H1 (cell line): ENCODE data around the gene TMEM145. TPM values are rescaled to one million over a fixed set of nuclear protein-coding genes. Genes with fewer than 3 reads are reported as not detected.

ENCODE experiments used
- CTCF ChIA-PET: fragments of 300-600 bp; sonication (Branson Sonifier 250); formaldehyde crosslinking; loops from one replicate; lab custom pipeline; 2021; ENCODE audit not compliant: partially characterized antibody; lab: Charles Lee
- POLR2A ChIA-PET: fragments of 300-600 bp; sonication (Branson Sonifier 250); formaldehyde crosslinking; loops from one replicate; lab custom pipeline; 2021; ENCODE audit warnings: inconsistent platforms; ENCODE audit not compliant: partially characterized antibody; lab: Charles Lee
- DNase-seq, 2 experiments: peaks; one replicate each; pipeline versions ENCODE4 v3.0.0 to v3.0.0-alpha.2; 2010 to 2022; ENCODE audit warnings: low spot score in 2 of 2, low read depth in 1 of 2, mixed read lengths in 1 of 2
- FAIRE-seq: peaks from 2 replicates; lab custom pipeline; 2011; peaks lifted over from hg19 to GRCh38; lab: Jason Lieb, UNC
- H2AFZ ChIP-seq: 2 replicates; pipeline ENCODE4 v1.8.1; 2012; ENCODE audit warnings: low read length, inconsistent platforms
- H2AK5ac ChIP-seq: 2 replicates; pipeline ENCODE4 v1.6.1; 2013; ENCODE audit warnings: low read depth, low read length
- H2BK120ac ChIP-seq: replicated peaks from 2 replicates; pipeline ENCODE3; 2013; ENCODE audit warnings: low read depth, low read length, inconsistent platforms
- H2BK12ac ChIP-seq: 2 replicates; pipeline ENCODE4 v1.6.1; 2013; ENCODE audit warnings: low read depth, low read length
- H2BK15ac ChIP-seq: 2 replicates; pipeline ENCODE4 v1.6.1; 2013; ENCODE audit warnings: low read length
- H2BK20ac ChIP-seq: 2 replicates; pipeline ENCODE4 v1.6.1; 2013; ENCODE audit warnings: low read length
- H2BK5ac ChIP-seq: 2 replicates; pipeline ENCODE4 v1.6.1; 2013; ENCODE audit warnings: low read depth, low read length
- H3K14ac ChIP-seq: 2 replicates; pipeline ENCODE4 v1.6.1; 2013; ENCODE audit warnings: inconsistent platforms; ENCODE audit not compliant: insufficient read length
- H3K18ac ChIP-seq: 2 replicates; pipeline ENCODE4 v1.6.1; 2013; ENCODE audit warnings: low read length; ENCODE audit errors: extremely low read depth
- H3K23ac ChIP-seq: 2 replicates; pipeline ENCODE4 v1.6.1; 2013; ENCODE audit warnings: inconsistent platforms; ENCODE audit not compliant: insufficient read length
- H3K23me2 ChIP-seq: 2 replicates; pipeline ENCODE4 v1.6.1; 2013; ENCODE audit warnings: low read depth, low read length
- H3K27ac ChIP-seq: 2 replicates; pipeline ENCODE4 v1.6.1; 2011; ENCODE audit warnings: low read depth, low read length, inconsistent platforms
- H3K27me3 ChIP-seq, 4 experiments: replicated peaks in 1 of 4; 1 replicate in 1 of 4; 2 replicates in 3 of 4; pipeline versions ENCODE4 v1.6.1 to v1.8.1; 2011 to 2013; ENCODE audit warnings: low read length in 3 of 4, mild to moderate bottlenecking in 3 of 4, inconsistent platforms in 2 of 4, mixed read lengths in 2 of 4, moderate library complexity in 1 of 4; ENCODE audit not compliant: control insufficient read depth in 3 of 4, insufficient read depth in 3 of 4; ENCODE audit errors: extremely low read depth in 1 of 4
- H3K36me3 ChIP-seq, 4 experiments: 2 replicates each; pipeline versions ENCODE4 v1.6.1 to v1.8.1; 2011 to 2013; ENCODE audit warnings: mild to moderate bottlenecking in 4 of 4, low read length in 3 of 4, moderate library complexity in 2 of 4, control low read depth in 1 of 4, inconsistent platforms in 1 of 4; ENCODE audit not compliant: insufficient read depth in 4 of 4, control insufficient read depth in 2 of 4
- H3K4ac ChIP-seq: replicated peaks from 2 replicates; pipeline ENCODE3; 2013; ENCODE audit warnings: low read length, low read depth, mixed read lengths, inconsistent platforms; ENCODE audit not compliant: insufficient read length
- H3K4me1 ChIP-seq, 4 experiments: replicated peaks in 1 of 4; 1 replicate in 1 of 4; 2 replicates in 3 of 4; pipeline versions ENCODE4 v1.6.1 to v1.8.1; 2011 to 2013; ENCODE audit warnings: low read length in 3 of 4, inconsistent platforms in 2 of 4, mixed read lengths in 1 of 4; ENCODE audit not compliant: insufficient read depth in 4 of 4, control insufficient read depth in 3 of 4
- H3K4me2 ChIP-seq, 2 experiments: 2 replicates each; pipeline versions ENCODE4 v1.6.1 to v1.8.1; 2011 to 2013; ENCODE audit warnings: low read depth in 2 of 2, low read length in 2 of 2, control low read depth in 1 of 2, inconsistent platforms in 1 of 2, mild to moderate bottlenecking in 1 of 2; ENCODE audit not compliant: insufficient read depth in 1 of 2
- H3K4me3 ChIP-seq, 4 experiments: fragments of 200-600, 300-600 bp in 1 of 4; sonication (generic), shearing (Covaris generic), sonication (Bioruptor Twin) in 1 of 4; 2 replicates each; pipeline versions ENCODE4 v1.5.1 to v1.8.1; 2011 to 2016; ENCODE audit warnings: low read length in 4 of 4, low read depth in 3 of 4, control low read depth in 2 of 4, inconsistent platforms in 2 of 4, mild to moderate bottlenecking in 2 of 4, mixed read lengths in 1 of 4, moderate library complexity in 1 of 4; ENCODE audit not compliant: insufficient read depth in 2 of 4; ENCODE audit errors: extremely low read depth in 1 of 4
- H3K56ac ChIP-seq: replicated peaks from 2 replicates; pipeline ENCODE3; 2013; ENCODE audit warnings: low read depth, mild to moderate bottlenecking, mixed read lengths, low read length, inconsistent platforms; ENCODE audit not compliant: insufficient read length
- H3K79me1 ChIP-seq: 2 replicates; pipeline ENCODE4 v1.6.1; 2013; ENCODE audit warnings: low read depth, low read length, control low read depth
- H3K79me2 ChIP-seq, 2 experiments: 2 replicates each; pipeline versions ENCODE4 v1.6.1 to v1.8.1; 2012 to 2013; ENCODE audit warnings: low read length in 2 of 2, mild to moderate bottlenecking in 2 of 2, inconsistent platforms in 1 of 2; ENCODE audit not compliant: insufficient read depth in 2 of 2, control insufficient read depth in 1 of 2
- H3K9ac ChIP-seq, 4 experiments: replicated peaks in 1 of 4; 1 replicate in 1 of 4; 2 replicates in 3 of 4; pipeline versions ENCODE4 v1.6.1 to v1.8.1; 2011 to 2013; ENCODE audit warnings: low read depth in 3 of 4, low read length in 3 of 4, control low read depth in 2 of 4, mild to moderate bottlenecking in 2 of 4, moderate library complexity in 2 of 4, inconsistent platforms in 1 of 4; ENCODE audit errors: extremely low read depth in 1 of 4
- H3K9me3 ChIP-seq, 2 experiments: 2 replicates each; pipeline versions ENCODE4 v1.6.1 to v1.8.1; 2012 to 2013; ENCODE audit warnings: mild to moderate bottlenecking in 2 of 2, moderate library complexity in 2 of 2, control low read depth in 1 of 2, inconsistent platforms in 1 of 2, low read depth in 1 of 2, low read length in 1 of 2, mixed read lengths in 1 of 2; ENCODE audit not compliant: insufficient read depth in 2 of 2
- H4K20me1 ChIP-seq, 2 experiments: replicated peaks in 1 of 2; 2 replicates each; pipeline versions ENCODE3 to v1.8.1; 2011 to 2013; ENCODE audit warnings: inconsistent platforms in 2 of 2, low read length in 2 of 2, mild to moderate bottlenecking in 1 of 2; ENCODE audit not compliant: insufficient read depth in 2 of 2, control insufficient read depth in 1 of 2
- H4K5ac ChIP-seq: 2 replicates; pipeline ENCODE4 v1.6.1; 2013; ENCODE audit warnings: low read length, low read depth, mixed read lengths, inconsistent platforms; ENCODE audit not compliant: insufficient read length
- H4K8ac ChIP-seq: 2 replicates; pipeline ENCODE4 v1.8.0; 2013; ENCODE audit warnings: mild to moderate bottlenecking, moderate library complexity, low read length, inconsistent platforms; ENCODE audit not compliant: insufficient read depth; ENCODE audit errors: extremely low read depth
- H4K91ac ChIP-seq: replicated peaks from 2 replicates; pipeline ENCODE3; 2013; ENCODE audit warnings: low read length, mixed read lengths, inconsistent platforms; ENCODE audit not compliant: insufficient read length
- ATF3 ChIP-seq: IDR thresholded peaks from 2 replicates; pipeline ENCODE4 v1.6.1; 2011; ENCODE audit warnings: low read depth, mild to moderate bottlenecking, low read length; ENCODE audit not compliant: insufficient read depth
- BRCA1 ChIP-seq: IDR thresholded peaks from 2 replicates; pipeline ENCODE4 v1.6.1; 2012; ENCODE audit warnings: low read depth, low read length, improper control_type of control experiment
- CTBP2 ChIP-seq: IDR thresholded peaks from 2 replicates; pipeline ENCODE4 v1.7.0; 2011; ENCODE audit warnings: borderline replicate concordance, mild to moderate bottlenecking, moderate library complexity, mixed read lengths, low read length; ENCODE audit not compliant: insufficient read depth, insufficient read length
- CTCF ChIP-seq, 3 experiments: IDR thresholded peaks; 1 replicate in 2 of 3; 2 replicates in 1 of 3; pipeline versions ENCODE4 v1.5.1 to v1.6.1; 2011; ENCODE audit warnings: low read length in 3 of 3, mild to moderate bottlenecking in 3 of 3, inconsistent platforms in 2 of 3, low read depth in 1 of 3, moderate library complexity in 1 of 3; ENCODE audit not compliant: insufficient read depth in 1 of 3; ENCODE audit errors: control extremely low read depth in 1 of 3
- JUND ChIP-seq: IDR thresholded peaks from 2 replicates; pipeline ENCODE4 v1.6.1; 2011; ENCODE audit warnings: mild to moderate bottlenecking, improper control_type of control experiment, low read length
- RAD21 ChIP-seq, 2 experiments: IDR thresholded peaks in 1 of 2; conservative IDR thresholded peaks in 1 of 2; 2 replicates each; pipeline ENCODE4 v1.6.1; 2011; ENCODE audit warnings: low read depth in 2 of 2, low read length in 2 of 2, improper control_type of control experiment in 1 of 2, inconsistent platforms in 1 of 2, mild to moderate bottlenecking in 1 of 2, moderate library complexity in 1 of 2
- SIX5 ChIP-seq: IDR thresholded peaks from 2 replicates; pipeline ENCODE4 v1.6.1; 2011; ENCODE audit warnings: mild to moderate bottlenecking, low read depth, low read length
- TAF1 ChIP-seq: IDR thresholded peaks from 2 replicates; pipeline ENCODE4 v1.6.1; 2011; ENCODE audit warnings: mild to moderate bottlenecking, low read depth, low read length
- WGBS, 2 experiments: shearing (Covaris generic) in 1 of 2; methylation state at CpG; one replicate each; pipeline versions ENCODE4 v1.1.6 to v1.1.7; 2013 to 2015; ENCODE audit warnings: low lambda C conversion rate in 2 of 2, mixed read lengths in 2 of 2, inconsistent platforms in 1 of 2, low coverage in 1 of 2, missing lambda C conversion rate in 1 of 2; ENCODE audit not compliant: insufficient replicate concordance in 2 of 2, insufficient coverage in 1 of 2, insufficient read length in 1 of 2; ENCODE audit errors: extremely low coverage in 1 of 2, missing lambda C conversion rate in 1 of 2; 5-methylcytosine and 5-hydroxymethylcytosine counted together
- polyA plus RNA-seq, 7 experiments: library from polyadenylated mRNA; depleted of rRNA in 3 of 7; stranded (reverse) in 5 of 7; unstranded in 2 of 7; fragments of >200 nt in 5 of 7; fragments of 200-250 nt in 2 of 7; gene quantifications; 1 replicate in 5 of 7; 2 replicates in 1 of 7; 4 replicates in 1 of 7; pipeline versions ENCODE4 v1.2.1 to v1.2.3, GENCODE V29; 2011 to 2013; ENCODE audit warnings: missing spikeins in 2 of 7, mixed read lengths in 2 of 7
- total RNA-seq: library from RNA; stranded (reverse); fragmentation: NEBNext Ultra II Directional; extraction: Animal tissue kit (Norgen Biotek cat#: 25700); gene quantifications from 2 replicates; pipeline ENCODE4 v1.2.1, GENCODE V29; 2021

Gene TMEM145
- total and polyA plus RNA-seq, 2 of the 8 experiments (the other 6 are each of a cell fraction or from before 2014, with no cell fraction given) = 2.3 to 4.7 TPM

- no peak overlapping the region for H2AK5ac ChIP-seq
- H4K8ac ChIP-seq = no peak overlapping the region
- H3K14ac ChIP-seq = no peak overlapping the region
- no peaks in the 10 kb centered on the region for H3K27me3 ChIP-seq
- H3K4ac ChIP-seq = no peak overlapping the region
- no peak overlapping the region for H3K56ac ChIP-seq
- H4K91ac ChIP-seq = no peak overlapping the region
- H3K23me2 ChIP-seq = no peaks in the 10 kb centered on the region
- no peaks in the 10 kb centered on the region for H3K9me3 ChIP-seq
- no peak overlapping the region for H2BK120ac ChIP-seq
- no peak overlapping the region for H3K18ac ChIP-seq
- H3K4me1 ChIP-seq = no peaks in the 10 kb centered on the region
- no peak overlapping the region for H2AFZ ChIP-seq
- H3K27ac ChIP-seq = no peak overlapping the region
- H3K23ac ChIP-seq = no peak overlapping the region
- DNase-seq (peak in 1 of 2 experiments; percentile 82), FAIRE-seq (no peak)
- CTCF ChIA-PET = interaction anchor here (0.6 to 6.1 kb wide), 31 partner anchors 11 to 1654 kb away, joined by 3 to 90 read pairs (median 3); partner anchors contain the start of genes RABAC1 and ZNF526
- H3K4me3 ChIP-seq = no peak overlapping the region
- no peak overlapping the region for H2BK12ac ChIP-seq
- H3K79me1 ChIP-seq = no peaks in the 10 kb centered on the region
- POLR2A ChIA-PET = interaction anchor here (1.9 kb wide), 1 partner anchor 11 kb away, joined by 5 read pairs; no protein-coding TSS in a partner anchor
- no peak overlapping the region for H2BK15ac ChIP-seq
- H2BK5ac ChIP-seq = no peak overlapping the region
- H3K79me2 ChIP-seq = no peaks in the 10 kb centered on the region
- no peak overlapping the region for H4K5ac ChIP-seq
- H4K20me1 ChIP-seq = no peaks in the 10 kb centered on the region
- no peak overlapping the region for H3K4me2 ChIP-seq
- no peak overlapping the region for H2BK20ac ChIP-seq
- H3K9ac ChIP-seq = no peak overlapping the region
- WGBS, 2 experiments = 81% methylated on average over 16 of the region's 17 CpGs; no CpG with 5 or more reads in 1 of the 2 experiments
- H3K36me3 ChIP-seq = peaks cover 0 to 6% (median 0%) of the 10 kb centered on the region in 4 experiments; a peak in 1 of 8 replicates
- TF ChIP-seq BRCA1 (no peak), CTBP2 (no peak), TAF1 (no peak), JUND (0 out of 2 replicates have a peak, but pooled peaks have one; percentile 29), ATF3 (no peak), RAD21 (IDR thresholded peaks at IDR 0.05 in 1 of 2, conservative IDR thresholded peaks at IDR 0.05 in 1 of 2; ENCODE audit: low read depth in 2 of 2, low read length in 2 of 2) (peak; percentile 25 to 55; a peak in 2 of 4 replicates), CTCF (IDR thresholded peaks at IDR 0.05; ENCODE audit: control extremely low read depth in 1 of 3, insufficient read depth in 1 of 3, low read depth in 1 of 3, low read length in 3 of 3) (peak; percentile 89 to 99 (median 95)), SIX5 (no peak)
These were observed 30.4 kb downstream of the TMEM145 start for GRCh38 chr19:42343344-42344110.
